ENCODE results near the gene HSPA12B. TPM values are rescaled to one million over a fixed set of nuclear protein-coding genes. Genes with fewer than 3 reads are reported as not detected.
A peak's percentile ranks its signal among the peaks of the same experiment; 100 is the strongest.

The HSPA12B gene
- total and polyA plus RNA-seq, 2 of the 13 experiments (the other 11 are each of a cell fraction or from before 2014, with no cell fraction given): 0.01 TPM; not detected in 1

DNA sequence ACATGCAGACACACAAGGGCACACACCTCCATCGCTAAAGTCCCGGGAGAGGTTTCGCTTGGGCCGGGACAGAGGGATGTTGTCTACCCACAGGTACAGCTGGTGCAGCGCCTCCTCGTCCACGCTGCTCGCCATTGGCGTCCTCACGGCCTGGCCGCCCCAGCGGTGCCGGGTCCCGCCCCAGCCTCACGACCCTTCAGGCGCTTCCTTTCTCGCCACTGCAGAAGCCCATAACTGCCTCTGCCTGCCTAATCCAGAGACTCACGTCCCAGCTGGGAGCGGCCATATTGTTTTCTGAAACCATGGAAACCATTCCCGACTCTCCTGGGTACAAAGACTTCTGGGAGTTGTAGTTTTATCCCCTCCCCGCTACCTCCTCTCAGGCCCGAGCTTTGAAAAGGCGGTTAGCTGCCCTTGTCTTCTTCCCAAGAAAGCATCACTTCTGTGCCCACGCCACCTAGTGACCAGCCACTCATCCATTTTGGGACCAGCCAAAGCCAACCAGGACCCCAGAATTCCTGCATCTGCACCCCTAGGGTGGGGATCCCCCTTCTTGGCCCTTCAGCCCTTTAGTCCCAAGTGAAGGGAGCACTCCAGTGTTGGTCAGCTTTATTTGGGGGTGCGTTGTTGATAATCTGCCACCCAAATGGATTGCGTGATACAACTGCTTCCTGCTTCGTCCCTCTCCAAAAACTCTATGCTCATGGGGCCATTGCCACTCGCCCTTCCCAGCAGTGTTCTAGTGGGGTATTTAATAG is 48.8 kb downstream of the HSPA12B start, which contains the start of gene SPEF1 (continued):
- 0 out of 2 replicates have a peak, but pooled peaks have one; percentile 20 for TF ChIP-seq ZFP41 (CRISPR knock-in tag; IDR thresholded peaks at IDR 0.05; ENCODE audit: borderline replicate concordance)
- no peak for TF ChIP-seq ZNF703 (CRISPR knock-in tag; IDR thresholded peaks at IDR 0.05; ENCODE audit: borderline replicate concordance)
- TF ChIP-seq SRY (CRISPR knock-in tag; IDR thresholded peaks at IDR 0.05): no peak
- no peak for TF ChIP-seq NBN (conservative IDR thresholded peaks at IDR 0.05)
- TF ChIP-seq RFXAP (CRISPR knock-in tag; IDR thresholded peaks at IDR 0.05; ENCODE audit: borderline replicate concordance): peak; percentile 16; the same call in 1 of the 2 replicates
- no peak for TF ChIP-seq ZNF24 (IDR thresholded peaks at IDR 0.05)
- TF ChIP-seq ZFP36L2 (CRISPR knock-in tag; IDR thresholded peaks at IDR 0.05): no peak
- TF ChIP-seq, protein P1, sequence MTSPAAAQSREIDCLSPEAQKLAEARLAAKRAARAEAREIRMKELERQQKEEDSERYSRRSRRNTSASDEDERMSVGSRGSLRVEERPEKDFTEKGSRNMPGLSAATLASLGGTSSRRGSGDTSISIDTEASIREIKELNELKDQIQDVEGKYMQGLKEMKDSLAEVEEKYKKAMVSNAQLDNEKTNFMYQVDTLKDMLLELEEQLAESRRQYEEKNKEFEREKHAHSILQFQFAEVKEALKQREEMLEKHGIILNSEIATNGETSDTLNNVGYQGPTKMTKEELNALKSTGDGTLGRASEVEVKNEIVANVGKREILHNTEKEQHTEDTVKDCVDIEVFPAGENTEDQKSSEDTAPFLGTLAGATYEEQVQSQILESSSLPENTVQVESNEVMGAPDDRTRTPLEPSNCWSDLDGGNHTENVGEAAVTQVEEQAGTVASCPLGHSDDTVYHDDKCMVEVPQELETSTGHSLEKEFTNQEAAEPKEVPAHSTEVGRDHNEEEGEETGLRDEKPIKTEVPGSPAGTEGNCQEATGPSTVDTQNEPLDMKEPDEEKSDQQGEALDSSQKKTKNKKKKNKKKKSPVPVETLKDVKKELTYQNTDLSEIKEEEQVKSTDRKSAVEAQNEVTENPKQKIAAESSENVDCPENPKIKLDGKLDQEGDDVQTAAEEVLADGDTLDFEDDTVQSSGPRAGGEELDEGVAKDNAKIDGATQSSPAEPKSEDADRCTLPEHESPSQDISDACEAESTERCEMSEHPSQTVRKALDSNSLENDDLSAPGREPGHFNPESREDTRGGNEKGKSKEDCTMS (CRISPR knock-in tag; conservative IDR thresholded peaks at IDR 0.05): no peak
- TF ChIP-seq SSRP1 (CRISPR knock-in tag; IDR thresholded peaks at IDR 0.05): peak; percentile 81; the same call in 1 of the 2 replicates
- peak; percentile 53; the same call in 1 of the 2 replicates for TF ChIP-seq ZMYM4 (CRISPR knock-in tag; IDR thresholded peaks at IDR 0.05)
- TF ChIP-seq, protein P2, sequence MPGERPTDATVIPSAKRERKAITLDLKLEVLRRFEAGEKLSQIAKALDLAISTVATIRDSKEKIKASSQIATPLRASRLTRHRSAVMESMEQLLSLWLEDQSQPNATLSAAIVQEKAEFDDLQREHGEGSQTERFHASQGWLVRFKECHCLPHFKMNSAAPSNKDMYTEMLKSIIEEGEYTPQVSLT (CRISPR knock-in tag; IDR thresholded peaks at IDR 0.05; ENCODE audit: borderline replicate concordance, low read depth): no peak
- peak; percentile 59; the same call in 1 of the 2 replicates for TF ChIP-seq CENPT (CRISPR knock-in tag; IDR thresholded peaks at IDR 0.05; ENCODE audit: low read depth)
- peak; percentile 66; the same call in 1 of the 2 replicates for TF ChIP-seq NFKBIZ (CRISPR knock-in tag; IDR thresholded peaks at IDR 0.05)
- no peak for TF ChIP-seq NFIC (IDR thresholded peaks at IDR 0.05; ENCODE audit: low read length)
- TF ChIP-seq ZMYM2 (CRISPR knock-in tag; IDR thresholded peaks at IDR 0.05): no peak
- TF ChIP-seq MTF2 (CRISPR knock-in tag; IDR thresholded peaks at IDR 0.05; ENCODE audit: borderline replicate concordance): no peak
- TF ChIP-seq MIER3 (CRISPR knock-in tag; IDR thresholded peaks at IDR 0.05; ENCODE audit: borderline replicate concordance): peak; percentile 59; the same call in 1 of the 2 replicates
- no peak for TF ChIP-seq BRF2 (CRISPR knock-in tag; IDR thresholded peaks at IDR 0.05)
- no peak for TF ChIP-seq FOXP1 (IDR thresholded peaks at IDR 0.05)
- TF ChIP-seq FOXP1 (CRISPR knock-in tag; IDR thresholded peaks at IDR 0.05): no peak
- no peak for TF ChIP-seq SKI (IDR thresholded peaks at IDR 0.05; ENCODE audit: partially characterized antibody)
- no peak for TF ChIP-seq MAFG (CRISPR knock-in tag; IDR thresholded peaks at IDR 0.05)
- TF ChIP-seq NR2C2 (CRISPR knock-in tag; IDR thresholded peaks at IDR 0.05; ENCODE audit: borderline replicate concordance): peak; percentile 58
- TF ChIP-seq GZF1 (CRISPR knock-in tag; IDR thresholded peaks at IDR 0.05): no peak
- no peak for TF ChIP-seq ATAD3A (CRISPR knock-in tag; IDR thresholded peaks at IDR 0.05)
- no peak for TF ChIP-seq ZNF256 (CRISPR knock-in tag; conservative IDR thresholded peaks at IDR 0.05)
- peak; percentile 81; the same call in 1 of the 2 replicates for TF ChIP-seq ZFY (CRISPR knock-in tag; IDR thresholded peaks at IDR 0.05)

Data from HepG2 (cell line).